Thymus (tissue), 11 donors: ENCODE results near the gene WRAP53. TPM values are rescaled to one million over a fixed set of nuclear protein-coding genes. Genes with fewer than 3 reads are reported as not detected.
A peak's percentile ranks its signal among the peaks of the same experiment; 100 is the strongest.

Source experiments
- DNase-seq, 9 donors: peaks; one replicate each; pipeline ENCODE4 v3.0.0-alpha.2; 2013; ENCODE audit warnings: low spot score in 9 of 9, low read depth in 6 of 9, missing footprints in 1 of 9
- H3K27ac ChIP-seq, 2 donors: one replicate each; pipeline ENCODE4 v1.5.1; 2013; ENCODE audit warnings: control low read depth in 1 of 2, low read depth in 1 of 2, low read length in 1 of 2, mild to moderate bottlenecking in 1 of 2, moderate library complexity in 1 of 2
- H3K27me3 ChIP-seq, 2 donors: one replicate each; pipeline ENCODE4 v1.5.1; 2013; ENCODE audit warnings: low read length in 1 of 2; ENCODE audit not compliant: control insufficient read depth in 2 of 2, insufficient read depth in 1 of 2
- H3K36me3 ChIP-seq, 2 donors: one replicate each; pipeline ENCODE4 v1.5.1; 2013; ENCODE audit warnings: low read length in 1 of 2, mild to moderate bottlenecking in 1 of 2, moderate library complexity in 1 of 2; ENCODE audit not compliant: control insufficient read depth in 2 of 2, insufficient read depth in 2 of 2
- H3K4me1 ChIP-seq, 2 donors: one replicate each; pipeline ENCODE4 v1.5.1; 2013; ENCODE audit warnings: low read length in 2 of 2; ENCODE audit not compliant: control insufficient read depth in 2 of 2, insufficient read depth in 2 of 2
- H3K4me3 ChIP-seq, 2 donors: one replicate each; pipeline ENCODE4 v1.5.1; 2013; ENCODE audit warnings: low read length in 2 of 2, control low read depth in 1 of 2, mild to moderate bottlenecking in 1 of 2
- H3K9me3 ChIP-seq, 2 donors: one replicate each; pipeline ENCODE4 v1.5.1; 2013; ENCODE audit warnings: low read length in 1 of 2, mild to moderate bottlenecking in 1 of 2; ENCODE audit not compliant: control insufficient read depth in 2 of 2, insufficient read depth in 1 of 2
- WGBS: extraction: QIAGEN DNeasy Blood & Tissue Kit; methylation state at CpG from one replicate; pipeline ENCODE4 v1.1.7; 2013; 5-methylcytosine and 5-hydroxymethylcytosine counted together
- polyA plus RNA-seq: library from polyadenylated mRNA; stranded (reverse); fragments of 200-250 nt; gene quantifications from one replicate; pipeline ENCODE4 v1.2.3, GENCODE V29; 2013
- total RNA-seq: library from RNA; stranded (reverse); fragments of 120-200 nt; gene quantifications from one replicate; pipeline ENCODE4 v1.2.4, GENCODE V29; 2013
- donor health status: healthy.

WRAP53 gene
- total and polyA plus RNA-seq, 2 donors = 13.2 to 14.2 TPM

GRCh38 chr17:7651665-7652387 is 36.5 kb upstream of the WRAP53 start:
- H3K27me3 ChIP-seq = peaks cover 23 to 80% of the 10 kb centered on the region in 2 donors
- peaks cover 10 to 18% of the 10 kb centered on the region in 2 donors for H3K4me1 ChIP-seq
- H3K4me3 ChIP-seq = peak overlapping the region in 1 of 2 donors; percentile 40
- DNase-seq = peak in 2 of 9 donors; percentile 19
- no peaks in the 10 kb centered on the region for H3K36me3 ChIP-seq
- no peak overlapping the region for H3K27ac ChIP-seq
- WGBS = 9% methylated on average over 54 of the region's 54 CpGs
- H3K9me3 ChIP-seq = no peaks in the 10 kb centered on the region

- WGBS = 88% methylated on average over 12 of the region's 12 CpGs
- no peaks in the 10 kb centered on the region for H3K9me3 ChIP-seq
- H3K27me3 ChIP-seq = peaks cover 23 to 80% of the 10 kb centered on the region in 2 donors
- no peak overlapping the region for H3K27ac ChIP-seq
- H3K36me3 ChIP-seq = no peaks in the 10 kb centered on the region
- DNase-seq = no peak
- no peak overlapping the region for H3K4me3 ChIP-seq
- peaks cover 10 to 18% of the 10 kb centered on the region in 2 donors for H3K4me1 ChIP-seq
Measured at GRCh38 chr17:7652388-7653356, 35.6 kb upstream of the WRAP53 start.

GRCh38 chr17:7654832-7655540 is 33.3 kb upstream of the WRAP53 start:
- Histone ChIP-seq H3K9me3 (no peaks in the 10 kb centered on the region), H3K4me3 (no peak overlapping the region), H3K27me3 (peaks cover 23 to 61% of the 10 kb centered on the region in 2 donors), H3K27ac (no peak overlapping the region), H3K4me1 (peaks cover 10 to 16% of the 10 kb centered on the region in 2 donors), H3K36me3 (no peaks in the 10 kb centered on the region)
- WGBS = 94% methylated on average over 16 of the region's 16 CpGs
- no peak for DNase-seq

GRCh38 chr17:7655541-7655840 is 32.8 kb upstream of the WRAP53 start:
- Histone ChIP-seq H3K27me3 (peaks cover 23 to 56% of the 10 kb centered on the region in 2 donors), H3K4me1 (peaks cover 10 to 11% of the 10 kb centered on the region in 2 donors), H3K27ac (no peak overlapping the region), H3K4me3 (no peak overlapping the region), H3K9me3 (no peaks in the 10 kb centered on the region), H3K36me3 (no peaks in the 10 kb centered on the region)
- no peak for DNase-seq
- WGBS = 95% methylated on average over 17 of the region's 17 CpGs

GRCh38 chr17:7656958-7657609 is 31.2 kb upstream of the WRAP53 start:
- DNase-seq = no peak
- Histone ChIP-seq H3K27me3 (peaks cover 13 to 40% of the 10 kb centered on the region in 2 donors), H3K36me3 (no peaks in the 10 kb centered on the region), H3K9me3 (no peaks in the 10 kb centered on the region), H3K4me3 (no peak overlapping the region), H3K4me1 (no peaks in the 10 kb centered on the region), H3K27ac (no peak overlapping the region)
- WGBS = 81% methylated on average over 10 of the region's 10 CpGs

- WGBS = 95% methylated on average over 10 of the region's 10 CpGs
- Histone ChIP-seq H3K27me3 (no peaks in the 10 kb centered on the region), H3K4me1 (no peaks in the 10 kb centered on the region), H3K4me3 (no peak overlapping the region), H3K36me3 (peaks cover 57% of the 10 kb centered on the region in 2 donors), H3K27ac (no peak overlapping the region), H3K9me3 (no peaks in the 10 kb centered on the region)
- no peak for DNase-seq
Measured at GRCh38 chr17:7667656-7668406, 20.4 kb upstream of the WRAP53 start.

- WGBS = 98% methylated on average over 7 of the region's 7 CpGs
- peaks cover 63 to 64% of the 10 kb centered on the region in 2 donors for H3K36me3 ChIP-seq
- H3K27me3 ChIP-seq = no peaks in the 10 kb centered on the region
- no peak overlapping the region for H3K27ac ChIP-seq
- H3K9me3 ChIP-seq = peaks cover 3% of the 10 kb centered on the region in 2 donors
- no peak overlapping the region for H3K4me3 ChIP-seq
- H3K4me1 ChIP-seq = no peaks in the 10 kb centered on the region
- DNase-seq = no peak
Measured at GRCh38 chr17:7668482-7668881, 19.8 kb upstream of the WRAP53 start.

- Histone ChIP-seq H3K27ac (no peak overlapping the region), H3K27me3 (no peaks in the 10 kb centered on the region), H3K36me3 (peaks cover 75 to 80% of the 10 kb centered on the region in 2 donors), H3K9me3 (peaks cover 13 to 16% of the 10 kb centered on the region in 2 donors), H3K4me3 (no peak overlapping the region), H3K4me1 (no peaks in the 10 kb centered on the region)
- peak in 1 of 9 donors; percentile 28 for DNase-seq
- WGBS = 97% methylated on average over 2 of the region's 2 CpGs
Measured at GRCh38 chr17:7673239-7673638, 15.0 kb upstream of the WRAP53 start.
